Astrocyte of the cerebellum (primary cell): Measurements from ENCODE around the gene MN1.

Source experiments
- DNase-seq: peaks from one replicate; pipeline ENCODE4 v3.0.0-alpha.2; 2011; ENCODE audit warnings: low read depth
- H3K4me3 ChIP-seq: 2 replicates; pipeline ENCODE4 v1.5.1; 2011; ENCODE audit warnings: mild to moderate bottlenecking, low read depth, low read length, moderate library complexity
- CTCF ChIP-seq: IDR thresholded peaks from 2 replicates; pipeline ENCODE4 v1.5.1; 2012; ENCODE audit warnings: low read length, low read depth, moderate library complexity, mild to moderate bottlenecking; ENCODE audit errors: missing control alignments
- in situ Hi-C: cut with HindIII; loops from 2 replicates; pipeline ENCODE4 v1.10.0; 2017; ENCODE audit warnings: low sequenced_read_pairs

The MN1 gene

DNA sequence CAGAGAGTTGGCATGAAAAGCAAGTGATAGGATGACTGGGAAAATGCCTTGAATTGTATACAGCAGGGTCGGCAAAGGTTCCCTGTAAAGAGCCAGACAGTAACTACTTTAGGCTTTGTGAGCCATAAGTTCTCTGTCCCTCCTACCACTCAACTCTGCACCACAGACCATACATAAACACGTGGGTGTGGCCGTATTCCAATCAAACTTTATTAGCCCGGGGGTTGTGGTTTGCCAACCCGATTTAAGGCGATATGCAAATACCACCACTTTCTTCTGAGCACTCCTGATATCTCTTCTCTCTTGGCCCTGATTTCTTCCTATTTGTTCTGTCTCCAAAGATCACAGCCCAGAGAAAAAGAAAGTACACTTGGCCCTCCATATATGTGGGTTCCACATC lies 87.5 kb downstream of the MN1 start:
- TF ChIP-seq CTCF, result no peak
- in situ Hi-C loops, result no loop called here
- no peak for DNase-seq
- no peak overlapping the region for H3K4me3 ChIP-seq

- H3K4me3 ChIP-seq, result no peak overlapping the region
- DNase-seq, result no peak
- no peak for TF ChIP-seq CTCF
- in situ Hi-C loops, result no loop called here
Observed at GRCh38 chr22:27713461-27713860, 88.1 kb downstream of the MN1 start.

DNA sequence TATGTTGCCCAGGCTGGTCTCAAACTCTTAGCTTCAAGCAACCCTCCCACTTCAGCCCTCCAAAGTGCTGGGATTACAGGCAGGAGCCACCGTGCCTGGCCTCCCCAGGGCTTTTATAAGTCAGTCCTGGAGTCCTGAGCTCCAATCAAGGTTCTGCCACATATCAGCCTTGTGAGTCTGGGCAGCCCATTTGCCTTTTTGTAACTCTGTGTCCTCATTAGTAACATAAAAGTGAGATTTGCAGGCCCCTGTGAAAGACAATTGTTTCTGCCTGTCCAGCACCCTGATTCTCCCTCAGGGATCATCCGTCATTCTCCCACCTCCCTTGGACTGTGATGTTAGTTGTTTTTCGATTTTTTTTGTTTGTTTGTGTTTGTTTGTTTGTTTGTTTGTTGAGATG lies 89.8 kb downstream of the MN1 start:
- in situ Hi-C loops, result no loop called here
- TF ChIP-seq CTCF, result no peak
- no peak overlapping the region for H3K4me3 ChIP-seq
- DNase-seq, result no peak

DNA sequence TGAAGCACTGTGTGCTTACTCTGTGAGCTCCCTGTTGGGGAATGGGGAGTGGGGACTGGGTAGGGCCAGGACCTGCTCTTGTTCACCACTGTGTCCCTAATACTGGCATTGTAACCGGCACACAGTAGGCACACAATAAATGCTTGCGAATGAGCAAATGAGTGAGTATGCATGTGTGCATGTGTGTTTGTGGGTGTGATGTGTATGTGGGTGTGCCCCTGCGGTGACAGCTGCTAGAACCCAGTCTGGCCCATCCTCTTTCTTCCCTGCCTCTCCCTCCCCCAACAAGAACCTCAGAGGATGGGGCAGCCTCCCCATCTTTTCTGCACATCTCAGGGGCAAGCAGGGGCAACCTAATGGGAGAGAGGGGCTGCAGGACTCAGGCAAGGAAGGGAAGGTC lies 90.5 kb downstream of the MN1 start:
- in situ Hi-C loops, result no loop called here
- H3K4me3 ChIP-seq, result no peak overlapping the region
- no peak for TF ChIP-seq CTCF
- no peak for DNase-seq

DNA sequence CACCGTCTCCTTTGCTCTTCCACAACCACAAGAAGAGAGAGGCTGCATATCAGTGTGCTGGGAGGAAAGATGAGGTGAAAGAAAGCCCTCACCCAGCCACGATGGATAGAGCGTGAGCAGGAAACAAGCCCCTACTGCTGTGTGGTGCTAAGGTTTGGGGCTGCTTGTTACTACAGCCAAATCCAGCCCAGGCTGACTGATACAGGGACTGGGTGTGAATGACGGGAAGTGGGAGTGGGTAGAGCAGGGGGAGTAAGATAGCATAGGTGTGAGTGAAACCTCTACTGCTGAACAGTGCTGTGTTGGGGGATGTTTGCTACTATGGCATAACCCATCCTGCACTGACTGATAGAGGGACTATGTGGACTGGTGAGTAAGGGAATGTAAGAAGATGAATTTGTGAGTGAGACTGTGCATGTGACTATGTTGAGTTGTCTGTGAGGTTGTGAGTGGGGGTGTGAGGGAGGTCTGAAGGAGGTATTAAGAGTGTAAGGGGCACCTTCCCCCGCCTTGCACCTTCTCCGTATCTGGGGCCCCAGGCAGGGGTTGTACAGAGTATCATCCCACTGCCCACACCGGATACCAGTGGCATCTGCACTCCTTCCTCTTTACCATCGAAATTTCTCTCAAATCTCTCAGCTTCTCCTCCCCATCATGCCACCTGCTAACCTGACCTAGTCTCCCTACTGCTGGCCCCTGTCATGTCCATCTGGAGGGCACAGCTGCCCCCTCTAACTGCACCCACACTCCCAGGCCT lies 91.5 kb downstream of the MN1 start:
- DNase-seq, result no peak
- H3K4me3 ChIP-seq, result no peak overlapping the region
- TF ChIP-seq CTCF, result no peak
- in situ Hi-C loops, result no loop called here

DNA sequence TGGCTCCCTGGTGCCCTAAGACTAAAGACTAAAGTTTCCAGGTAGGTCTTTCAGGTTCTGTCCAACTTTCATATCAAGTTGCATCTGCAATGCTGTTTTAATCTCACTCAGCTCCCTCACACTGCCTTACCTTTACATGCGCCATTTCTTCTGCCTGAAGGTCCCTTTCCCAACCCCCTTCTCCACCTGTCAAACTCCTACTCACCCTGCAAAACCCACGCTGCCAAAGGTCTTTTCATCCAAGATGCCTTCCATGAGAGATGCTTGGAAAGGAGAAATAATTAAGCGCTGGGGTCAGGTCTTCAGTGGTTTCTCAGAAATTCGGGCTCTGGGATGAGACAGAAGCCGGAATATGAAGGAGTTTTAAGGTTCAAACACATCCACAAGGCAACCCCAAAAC lies 95.1 kb downstream of the MN1 start:
- DNase-seq, result no peak
- no peak overlapping the region for H3K4me3 ChIP-seq
- in situ Hi-C loops, result no loop called here
- TF ChIP-seq CTCF, result no peak
